SH-SY5Y (cell line): ENCODE data around the gene TRDN.

ENCODE experiments used
- GATA2 ChIP-seq: IDR thresholded peaks from 2 replicates; pipeline ENCODE4 v1.6.1; 2011; ENCODE audit warnings: mild to moderate bottlenecking, low read depth, low read length
- GATA3 ChIP-seq: IDR thresholded peaks from 2 replicates; pipeline ENCODE4 v1.6.1; 2011; ENCODE audit warnings: low read depth, mild to moderate bottlenecking, low read length, moderate library complexity

DNA sequence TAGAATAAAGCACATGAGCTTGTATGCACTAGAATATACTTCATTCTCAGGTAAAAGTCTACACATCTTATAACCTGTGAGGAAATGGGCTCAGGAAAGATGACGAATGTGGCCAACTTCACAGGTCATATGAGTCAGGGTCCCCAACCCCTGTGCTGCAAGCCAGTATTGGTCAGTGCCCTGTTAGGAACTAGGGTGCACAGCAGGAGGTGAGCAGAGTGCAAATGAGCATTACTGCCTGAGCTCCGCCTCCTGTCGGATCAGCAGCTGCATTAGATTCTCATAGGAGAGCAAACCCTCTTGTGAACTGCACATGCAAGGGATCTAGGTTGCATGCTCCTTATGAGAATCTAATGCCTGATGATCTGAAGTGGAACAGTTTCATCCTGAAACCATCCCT lies 182.3 kb downstream of the TRDN start:
- TF ChIP-seq GATA2 (no peak), GATA3 (no peak)
